ENCODE results near the gene CPXM2. TPM values are rescaled to one million over a fixed set of nuclear protein-coding genes. Genes with fewer than 3 reads are reported as not detected.

The CPXM2 gene
- total RNA-seq, 1 donor, result not detected

DNA sequence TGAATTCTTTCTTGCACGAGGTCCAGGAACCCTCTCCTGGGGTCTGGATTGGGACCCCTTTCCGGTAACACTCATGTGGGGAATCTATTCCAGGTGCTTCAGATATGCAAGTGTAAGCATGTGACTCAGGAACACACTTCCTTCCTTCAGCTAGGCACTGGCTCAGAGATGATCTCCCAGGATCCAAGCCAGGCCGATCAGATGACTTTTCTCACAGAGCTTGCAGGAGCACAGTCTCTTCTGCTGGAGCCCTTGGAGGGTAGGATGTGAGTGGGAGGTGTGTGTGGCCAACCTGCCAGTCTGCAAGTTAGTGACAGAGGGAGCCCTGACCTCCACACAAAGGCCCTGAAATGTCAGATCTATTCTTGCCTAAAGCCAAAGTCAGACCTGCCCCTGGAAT, 108.3 kb downstream of the CPXM2 start:
- no peak for TF ChIP-seq CTCF (IDR thresholded peaks at IDR 0.05; ENCODE audit: insufficient read depth, low read depth, low read length)
- H3K4me3 ChIP-seq (ENCODE audit: low read depth, low read length), result no peak overlapping the region
- no peak for DNase-seq (ENCODE audit: low read depth)

GRCh38 chr10:123782549-123782948, 109.1 kb downstream of the CPXM2 start:
- H3K4me3 ChIP-seq (ENCODE audit: low read depth, low read length), result no peak overlapping the region
- TF ChIP-seq CTCF (IDR thresholded peaks at IDR 0.05; ENCODE audit: insufficient read depth, low read depth, low read length), result no peak
- no peak for DNase-seq (ENCODE audit: low read depth)

GRCh38 chr10:123781956-123782500, 109.6 kb downstream of the CPXM2 start:
- DNase-seq (ENCODE audit: low read depth), result no peak
- H3K4me3 ChIP-seq (ENCODE audit: low read depth, low read length), result no peak overlapping the region
- no peak for TF ChIP-seq CTCF (IDR thresholded peaks at IDR 0.05; ENCODE audit: insufficient read depth, low read depth, low read length)

DNA sequence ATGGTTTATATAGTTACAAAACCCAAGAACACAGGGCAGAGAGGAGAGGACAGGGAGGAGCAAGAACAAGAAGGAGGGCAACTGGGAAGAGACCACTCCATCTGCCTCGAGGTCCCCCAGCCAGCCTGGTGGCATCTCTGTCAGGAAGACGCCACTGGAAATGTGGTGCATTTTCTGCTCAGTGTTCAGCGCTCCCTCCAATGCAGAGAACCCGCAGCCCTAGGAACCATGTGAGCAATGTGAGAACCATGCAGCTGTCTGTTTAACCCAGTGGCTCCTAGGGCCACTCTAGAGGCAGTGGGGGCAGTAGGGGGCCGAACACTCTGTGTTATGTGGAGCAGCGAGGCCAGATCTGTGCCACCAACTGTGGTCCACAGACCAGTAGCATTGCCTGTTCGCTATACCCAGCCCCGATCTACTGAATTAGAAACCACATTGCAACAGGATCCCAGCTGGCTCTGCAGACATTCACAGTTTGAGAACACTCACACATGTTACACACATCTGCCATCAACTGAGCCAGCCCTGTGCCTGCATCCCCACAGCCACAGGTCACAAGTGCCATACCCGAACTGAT, 110.2 kb downstream of the CPXM2 start:
- TF ChIP-seq CTCF (IDR thresholded peaks at IDR 0.05; ENCODE audit: insufficient read depth, low read depth, low read length), result no peak
- no peak for DNase-seq (ENCODE audit: low read depth)
- no peak overlapping the region for H3K4me3 ChIP-seq (ENCODE audit: low read depth, low read length)

DNA sequence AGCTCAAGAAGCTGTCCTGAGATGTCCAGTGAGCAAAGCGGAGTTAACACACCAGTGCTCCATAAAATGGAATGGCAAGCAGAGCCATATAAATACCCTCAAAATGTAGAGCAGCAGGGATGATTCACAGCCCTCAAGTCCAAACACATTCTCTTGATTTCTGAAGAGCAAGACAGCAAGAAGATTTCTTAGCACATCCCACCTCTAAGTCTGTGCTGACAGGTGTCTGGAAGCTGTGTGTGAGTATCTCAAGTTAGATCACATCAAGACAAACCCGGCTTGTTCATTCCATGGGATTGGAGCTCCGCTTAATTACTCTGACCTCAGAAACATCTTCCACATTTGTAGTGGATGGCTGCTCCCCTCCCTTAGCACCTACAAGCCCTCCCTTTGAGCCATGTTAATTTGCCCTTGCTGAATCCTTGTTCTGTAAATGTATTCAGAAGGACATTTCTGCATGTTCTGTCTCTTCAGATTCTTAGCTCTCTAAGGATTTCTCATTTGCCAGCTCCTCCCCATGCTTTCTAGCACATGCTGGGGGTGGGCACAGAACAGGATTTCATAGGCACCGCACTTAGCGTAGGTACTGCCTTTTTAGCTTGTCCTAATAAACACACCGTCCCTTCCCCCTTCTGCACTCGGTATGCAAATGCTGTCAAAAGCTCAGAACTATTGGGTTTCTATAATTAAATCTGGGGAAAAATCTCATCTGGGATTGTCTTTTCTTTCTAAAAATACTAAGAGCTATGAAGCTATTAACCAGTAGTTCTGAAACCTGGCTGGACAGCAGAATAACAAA, 112.7 kb downstream of the CPXM2 start:
- H3K4me3 ChIP-seq (ENCODE audit: low read depth, low read length), result no peak overlapping the region
- TF ChIP-seq CTCF (IDR thresholded peaks at IDR 0.05; ENCODE audit: insufficient read depth, low read depth, low read length), result no peak
- no peak for DNase-seq (ENCODE audit: low read depth)

DNA sequence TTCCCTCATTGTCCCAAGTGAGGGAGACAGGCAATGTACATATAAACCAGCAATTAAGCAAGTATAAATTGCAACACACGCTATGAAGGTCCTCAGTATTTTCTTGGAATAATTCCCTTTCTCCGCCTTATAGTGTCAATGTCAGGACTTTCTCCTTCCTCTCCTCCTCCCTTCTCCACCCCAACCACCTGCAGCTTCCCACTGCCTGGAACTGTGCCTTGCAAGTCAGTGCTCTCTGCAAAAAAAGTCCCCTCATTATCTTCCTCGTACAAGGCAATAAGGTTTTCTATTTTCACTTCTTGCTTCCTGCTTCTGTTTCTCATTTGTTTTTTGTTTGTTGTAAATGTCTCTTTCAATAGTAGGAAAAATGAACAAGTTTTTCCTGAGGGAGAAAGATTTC, 113.7 kb downstream of the CPXM2 start:
- no peak for DNase-seq (ENCODE audit: low read depth)
- TF ChIP-seq CTCF (IDR thresholded peaks at IDR 0.05; ENCODE audit: insufficient read depth, low read depth, low read length), result no peak
- H3K4me3 ChIP-seq (ENCODE audit: low read depth, low read length), result no peak overlapping the region
